Measurements from ENCODE around the gene COX14.

The COX14 gene

GRCh38 chr12:50084775-50085614 is 27.0 kb upstream of the COX14 start, which contains the start of gene SMARCD1:
Gene SMARCD1, plus strand, starts transcription at chr12:50085342. Its CDS starts 28 bp downstream, at chr12:50085370.
- DNase-seq (ENCODE audit: low spot score) = peak; percentile 91

DNA sequence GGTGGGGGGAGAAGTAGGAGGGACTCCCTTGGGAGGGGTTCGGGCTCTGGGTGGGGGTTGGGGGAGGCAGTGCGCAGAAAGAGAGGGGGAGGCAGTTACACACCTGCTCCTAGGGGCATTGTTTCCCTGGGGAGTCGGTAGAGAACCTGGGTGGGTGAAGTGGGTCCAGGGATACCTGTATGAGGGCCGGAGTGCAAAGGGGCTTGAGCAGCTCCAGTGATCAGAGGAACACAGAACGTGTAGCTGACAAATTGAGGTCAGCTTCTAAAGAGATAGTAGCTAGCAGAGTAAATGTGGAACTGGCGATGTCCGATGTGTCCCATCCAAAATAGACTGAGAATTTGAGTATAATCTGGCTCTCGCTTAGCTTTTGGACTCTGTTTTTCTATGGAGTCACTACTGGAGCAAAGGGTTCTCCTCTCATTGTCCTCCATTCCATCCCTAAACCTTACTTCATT is 26.4 kb upstream of the COX14 start:
- no peak for DNase-seq (ENCODE audit: low spot score)

- DNase-seq (ENCODE audit: low spot score) = no peak
Measured at GRCh38 chr12:50086148-50086547, 25.9 kb upstream of the COX14 start.

- DNase-seq (ENCODE audit: low spot score) = no peak
Measured at GRCh38 chr12:50087151-50087550, 24.9 kb upstream of the COX14 start.

- DNase-seq (ENCODE audit: low spot score) = no peak
Measured at GRCh38 chr12:50087995-50088394, 24.0 kb upstream of the COX14 start.

DNA sequence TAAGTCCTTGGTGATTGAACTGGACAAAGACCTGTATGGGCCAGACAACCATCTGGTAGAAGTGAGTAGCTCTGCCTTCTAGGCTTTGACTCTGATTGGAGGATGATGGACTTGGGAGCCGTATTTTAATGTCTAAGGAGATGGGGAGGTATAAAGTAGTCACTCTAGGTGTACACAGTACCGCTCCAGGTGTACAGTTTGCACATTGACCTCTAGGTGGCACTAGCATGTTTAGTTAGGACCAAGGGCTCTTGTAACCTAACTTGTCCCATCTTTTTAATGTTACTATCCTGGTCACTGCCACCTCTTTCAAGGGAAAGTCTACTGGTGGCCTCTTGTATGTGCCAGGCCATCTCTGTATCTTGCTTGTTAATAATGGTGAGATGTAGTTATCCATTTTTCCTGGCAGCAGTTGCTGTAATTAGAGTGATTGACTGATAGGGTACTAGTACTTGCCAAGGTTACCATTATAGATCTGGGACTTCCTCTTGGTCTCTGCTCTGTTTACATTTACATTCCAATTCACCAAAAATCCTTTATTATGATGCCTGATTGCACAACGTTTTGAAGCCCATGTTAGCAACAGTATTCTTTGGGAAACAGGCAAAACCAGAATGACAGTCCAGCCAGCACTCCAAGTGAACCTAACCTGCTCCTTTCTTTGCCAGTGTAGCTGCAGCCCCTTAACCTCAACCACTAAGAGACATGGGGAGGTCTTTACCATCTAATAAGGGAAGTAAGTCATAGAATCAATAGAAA is 23.3 kb upstream of the COX14 start:
- peak; percentile 72 for DNase-seq (ENCODE audit: low spot score)

- no peak for DNase-seq (ENCODE audit: low spot score)
Measured at GRCh38 chr12:50089730-50090129, 22.3 kb upstream of the COX14 start.

- no peak for DNase-seq (ENCODE audit: low spot score)
Measured at GRCh38 chr12:50090391-50090790, 21.6 kb upstream of the COX14 start.

DNA sequence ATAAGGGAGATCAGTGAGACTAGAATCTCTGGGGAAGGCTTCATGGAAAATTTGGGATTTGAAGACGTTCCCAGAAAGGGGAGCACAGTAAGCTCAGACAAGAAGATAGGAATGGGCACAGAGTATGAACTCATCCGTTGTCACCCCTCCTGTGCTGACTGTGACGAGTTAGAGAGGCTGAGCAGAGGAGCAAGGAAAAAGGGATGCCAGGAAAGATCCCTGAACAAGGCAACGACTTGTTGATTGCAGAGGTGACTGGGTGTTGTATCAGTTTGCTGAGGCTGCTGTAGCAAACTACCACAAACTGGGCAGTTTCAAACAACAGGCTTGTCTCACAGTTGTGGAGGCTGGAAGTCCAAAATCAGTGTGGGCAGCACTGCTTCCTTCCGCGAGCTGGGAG is 14.1 kb upstream of the COX14 start:
- no peak for DNase-seq (ENCODE audit: low spot score)

DNA sequence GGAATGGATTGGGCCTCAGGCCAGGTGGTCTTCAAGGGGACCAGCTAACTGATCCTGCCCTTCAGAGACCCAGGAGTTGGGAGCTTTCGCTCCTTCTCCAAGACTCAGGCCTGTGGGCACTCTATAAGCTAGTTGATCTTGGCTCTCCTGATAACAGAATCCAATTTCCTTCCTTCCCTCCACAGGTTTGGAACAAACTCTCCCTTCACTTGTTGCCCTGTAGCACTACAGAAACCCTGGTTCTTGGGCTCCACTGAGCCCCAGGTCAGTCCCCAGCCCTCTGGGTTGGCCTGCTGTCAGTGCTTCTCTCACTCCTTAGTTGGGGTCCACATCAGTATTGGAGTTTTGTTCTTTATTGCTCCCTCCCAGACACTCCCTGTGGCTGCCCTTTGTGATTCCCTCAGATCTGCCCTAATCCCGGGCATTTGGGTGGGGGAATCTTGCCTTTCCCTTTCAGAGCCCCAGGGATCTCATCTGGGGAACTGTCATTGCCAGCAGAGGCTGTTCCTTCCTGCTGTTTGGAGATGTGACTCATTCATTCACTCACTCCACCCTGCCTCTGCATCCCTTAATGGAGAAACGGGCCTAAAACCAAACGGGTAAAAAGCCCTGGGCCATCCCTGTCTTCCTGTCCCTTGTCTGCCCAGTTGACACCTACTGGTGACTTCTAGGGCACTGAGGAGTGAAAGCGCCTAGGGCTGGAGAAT is 12.6 kb upstream of the COX14 start:
- no peak for DNase-seq (ENCODE audit: low spot score)

GRCh38 chr12:50100561-50100960 is 11.5 kb upstream of the COX14 start:
- DNase-seq (ENCODE audit: low spot score) = no peak

- no peak for DNase-seq (ENCODE audit: low spot score)
Measured at GRCh38 chr12:50101663-50102062, 10.4 kb upstream of the COX14 start.

- DNase-seq (ENCODE audit: low spot score) = no peak
Measured at GRCh38 chr12:50102131-50102531, 9.9 kb upstream of the COX14 start.

DNA sequence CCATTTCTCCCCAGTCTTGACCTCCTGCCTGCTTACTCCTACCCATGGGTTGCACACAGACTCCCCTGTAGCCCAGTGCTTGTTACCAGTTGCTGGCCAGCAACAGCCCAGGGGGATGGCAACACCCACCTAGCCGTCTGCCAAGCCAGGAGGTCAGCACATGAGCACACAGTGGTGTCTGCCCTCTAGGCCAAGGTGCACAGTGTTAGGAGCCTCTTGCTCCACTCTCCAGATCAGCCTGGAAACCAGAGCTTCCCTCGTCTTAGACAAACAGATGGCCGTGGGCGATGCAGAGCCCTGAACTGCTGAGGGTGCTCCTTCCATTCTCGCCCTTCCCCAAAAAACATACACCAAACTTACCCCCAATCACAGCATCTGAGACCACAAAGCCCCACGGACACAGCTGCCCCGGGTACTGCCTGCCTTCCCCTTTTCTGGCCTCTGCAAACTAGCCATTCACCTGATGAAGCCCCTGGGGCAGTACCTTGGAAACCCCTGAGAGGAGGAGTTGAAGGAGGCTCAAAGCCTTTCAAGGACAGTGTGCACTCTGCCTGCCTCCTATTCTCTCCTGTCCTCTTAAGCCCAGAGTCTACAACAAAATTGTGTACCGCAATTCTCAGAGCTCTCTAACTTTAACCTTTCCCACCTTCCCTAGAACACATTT is 9.3 kb upstream of the COX14 start:
- no peak for DNase-seq (ENCODE audit: low spot score)

- no peak for DNase-seq (ENCODE audit: low spot score)
Measured at GRCh38 chr12:50103351-50103750, 8.7 kb upstream of the COX14 start.

DNA sequence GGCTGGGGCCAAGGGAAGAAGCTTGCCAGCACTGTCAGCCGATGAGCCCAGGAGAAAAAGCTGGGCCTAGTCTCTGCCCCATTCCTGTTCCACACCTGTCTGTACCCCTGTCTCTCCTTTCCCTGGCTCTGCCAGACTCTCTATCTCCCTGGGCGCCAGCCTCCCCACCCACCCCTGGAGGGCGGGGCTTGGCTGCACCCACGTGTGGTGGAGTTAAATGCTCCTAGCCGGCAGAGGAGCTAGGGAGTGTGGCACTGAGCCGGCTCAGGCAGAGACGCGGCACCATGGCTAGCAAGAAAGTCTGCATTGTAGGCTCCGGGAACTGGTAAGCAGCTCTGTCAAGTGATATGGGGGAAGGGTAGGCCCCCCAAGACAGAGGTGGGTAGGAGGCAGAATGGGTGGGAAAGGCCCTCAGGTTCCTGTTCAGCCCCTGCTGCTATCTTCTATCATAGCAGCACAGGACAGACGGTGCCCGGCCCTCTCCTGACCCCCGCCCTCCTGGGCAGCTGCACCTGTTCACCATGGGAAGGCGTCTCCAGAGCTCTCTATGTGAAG is 8.2 kb upstream of the COX14 start, which contains the start of gene GPD1:
TSS of gene GPD1 (plus strand) at position 242 of the 555 bp plus-strand sequence. CDS start at position 285, 43 bp downstream.
- no peak for DNase-seq (ENCODE audit: low spot score)

- DNase-seq (ENCODE audit: low spot score) = no peak
Measured at GRCh38 chr12:50104417-50105366, 7.3 kb upstream of the COX14 start.

GRCh38 chr12:50105913-50106450 is 6.1 kb upstream of the COX14 start:
- no peak for DNase-seq (ENCODE audit: low spot score)

DNA sequence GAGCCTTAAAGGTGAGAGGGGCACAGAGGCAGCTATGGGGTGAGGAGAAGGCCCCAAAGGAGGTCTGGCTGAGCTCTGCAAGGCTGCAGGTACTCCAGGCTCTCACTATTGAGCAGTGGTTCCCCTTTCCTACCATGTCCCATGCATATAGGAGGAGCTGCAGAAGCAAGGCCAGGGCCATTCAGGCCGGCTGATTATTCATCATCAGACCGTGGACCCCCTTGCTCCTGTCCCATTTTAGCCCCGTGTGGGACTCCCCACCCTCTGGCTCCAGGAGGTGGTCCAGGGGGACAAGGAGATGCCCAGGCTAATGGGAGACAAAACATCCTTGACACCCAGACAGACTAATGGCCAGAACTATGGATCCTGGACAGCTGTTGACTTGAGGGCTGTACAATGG is 5.1 kb upstream of the COX14 start:
- DNase-seq (ENCODE audit: low spot score) = no peak
